H1 (cell line): ENCODE measurements around the gene AGBL1. TPM values are rescaled to one million over a fixed set of nuclear protein-coding genes. Genes with fewer than 3 reads are reported as not detected.

ENCODE experiments used
- CTCF ChIA-PET: fragments of 300-600 bp; sonication (Branson Sonifier 250); formaldehyde crosslinking; loops from one replicate; lab custom pipeline; 2021; ENCODE audit not compliant: partially characterized antibody; lab: Charles Lee
- POLR2A ChIA-PET: fragments of 300-600 bp; sonication (Branson Sonifier 250); formaldehyde crosslinking; loops from one replicate; lab custom pipeline; 2021; ENCODE audit warnings: inconsistent platforms; ENCODE audit not compliant: partially characterized antibody; lab: Charles Lee
- DNase-seq, 2 experiments: peaks; one replicate each; pipeline versions ENCODE4 v3.0.0 to v3.0.0-alpha.2; 2010 to 2022; ENCODE audit warnings: low spot score in 2 of 2, low read depth in 1 of 2, mixed read lengths in 1 of 2
- FAIRE-seq: peaks from 2 replicates; lab custom pipeline; 2011; peaks lifted over from hg19 to GRCh38; lab: Jason Lieb, UNC
- H2AFZ ChIP-seq: 2 replicates; pipeline ENCODE4 v1.8.1; 2012; ENCODE audit warnings: low read length, inconsistent platforms
- H2AK5ac ChIP-seq: 2 replicates; pipeline ENCODE4 v1.6.1; 2013; ENCODE audit warnings: low read depth, low read length
- H2BK120ac ChIP-seq: replicated peaks from 2 replicates; pipeline ENCODE3; 2013; ENCODE audit warnings: low read depth, low read length, inconsistent platforms
- H2BK12ac ChIP-seq: 2 replicates; pipeline ENCODE4 v1.6.1; 2013; ENCODE audit warnings: low read depth, low read length
- H2BK15ac ChIP-seq: 2 replicates; pipeline ENCODE4 v1.6.1; 2013; ENCODE audit warnings: low read length
- H2BK20ac ChIP-seq: 2 replicates; pipeline ENCODE4 v1.6.1; 2013; ENCODE audit warnings: low read length
- H2BK5ac ChIP-seq: 2 replicates; pipeline ENCODE4 v1.6.1; 2013; ENCODE audit warnings: low read depth, low read length
- H3K14ac ChIP-seq: 2 replicates; pipeline ENCODE4 v1.6.1; 2013; ENCODE audit warnings: inconsistent platforms; ENCODE audit not compliant: insufficient read length
- H3K18ac ChIP-seq: 2 replicates; pipeline ENCODE4 v1.6.1; 2013; ENCODE audit warnings: low read length; ENCODE audit errors: extremely low read depth
- H3K23ac ChIP-seq: 2 replicates; pipeline ENCODE4 v1.6.1; 2013; ENCODE audit warnings: inconsistent platforms; ENCODE audit not compliant: insufficient read length
- H3K23me2 ChIP-seq: 2 replicates; pipeline ENCODE4 v1.6.1; 2013; ENCODE audit warnings: low read depth, low read length
- H3K27ac ChIP-seq: 2 replicates; pipeline ENCODE4 v1.6.1; 2011; ENCODE audit warnings: low read depth, low read length, inconsistent platforms
- H3K27me3 ChIP-seq, 4 experiments: replicated peaks in 1 of 4; 1 replicate in 1 of 4; 2 replicates in 3 of 4; pipeline versions ENCODE4 v1.6.1 to v1.8.1; 2011 to 2013; ENCODE audit warnings: low read length in 3 of 4, mild to moderate bottlenecking in 3 of 4, inconsistent platforms in 2 of 4, mixed read lengths in 2 of 4, moderate library complexity in 1 of 4; ENCODE audit not compliant: control insufficient read depth in 3 of 4, insufficient read depth in 3 of 4; ENCODE audit errors: extremely low read depth in 1 of 4
- H3K36me3 ChIP-seq, 4 experiments: 2 replicates each; pipeline versions ENCODE4 v1.6.1 to v1.8.1; 2011 to 2013; ENCODE audit warnings: mild to moderate bottlenecking in 4 of 4, low read length in 3 of 4, moderate library complexity in 2 of 4, control low read depth in 1 of 4, inconsistent platforms in 1 of 4; ENCODE audit not compliant: insufficient read depth in 4 of 4, control insufficient read depth in 2 of 4
- H3K4ac ChIP-seq: replicated peaks from 2 replicates; pipeline ENCODE3; 2013; ENCODE audit warnings: low read length, low read depth, mixed read lengths, inconsistent platforms; ENCODE audit not compliant: insufficient read length
- H3K4me1 ChIP-seq, 4 experiments: replicated peaks in 1 of 4; 1 replicate in 1 of 4; 2 replicates in 3 of 4; pipeline versions ENCODE4 v1.6.1 to v1.8.1; 2011 to 2013; ENCODE audit warnings: low read length in 3 of 4, inconsistent platforms in 2 of 4, mixed read lengths in 1 of 4; ENCODE audit not compliant: insufficient read depth in 4 of 4, control insufficient read depth in 3 of 4
- H3K4me2 ChIP-seq, 2 experiments: 2 replicates each; pipeline versions ENCODE4 v1.6.1 to v1.8.1; 2011 to 2013; ENCODE audit warnings: low read depth in 2 of 2, low read length in 2 of 2, control low read depth in 1 of 2, inconsistent platforms in 1 of 2, mild to moderate bottlenecking in 1 of 2; ENCODE audit not compliant: insufficient read depth in 1 of 2
- H3K4me3 ChIP-seq, 4 experiments: fragments of 200-600, 300-600 bp in 1 of 4; sonication (generic), shearing (Covaris generic), sonication (Bioruptor Twin) in 1 of 4; 2 replicates each; pipeline versions ENCODE4 v1.5.1 to v1.8.1; 2011 to 2016; ENCODE audit warnings: low read length in 4 of 4, low read depth in 3 of 4, control low read depth in 2 of 4, inconsistent platforms in 2 of 4, mild to moderate bottlenecking in 2 of 4, mixed read lengths in 1 of 4, moderate library complexity in 1 of 4; ENCODE audit not compliant: insufficient read depth in 2 of 4; ENCODE audit errors: extremely low read depth in 1 of 4
- H3K56ac ChIP-seq: replicated peaks from 2 replicates; pipeline ENCODE3; 2013; ENCODE audit warnings: low read depth, mild to moderate bottlenecking, mixed read lengths, low read length, inconsistent platforms; ENCODE audit not compliant: insufficient read length
- H3K79me1 ChIP-seq: 2 replicates; pipeline ENCODE4 v1.6.1; 2013; ENCODE audit warnings: low read depth, low read length, control low read depth
- H3K79me2 ChIP-seq, 2 experiments: 2 replicates each; pipeline versions ENCODE4 v1.6.1 to v1.8.1; 2012 to 2013; ENCODE audit warnings: low read length in 2 of 2, mild to moderate bottlenecking in 2 of 2, inconsistent platforms in 1 of 2; ENCODE audit not compliant: insufficient read depth in 2 of 2, control insufficient read depth in 1 of 2
- H3K9ac ChIP-seq, 4 experiments: replicated peaks in 1 of 4; 1 replicate in 1 of 4; 2 replicates in 3 of 4; pipeline versions ENCODE4 v1.6.1 to v1.8.1; 2011 to 2013; ENCODE audit warnings: low read depth in 3 of 4, low read length in 3 of 4, control low read depth in 2 of 4, mild to moderate bottlenecking in 2 of 4, moderate library complexity in 2 of 4, inconsistent platforms in 1 of 4; ENCODE audit errors: extremely low read depth in 1 of 4
- H3K9me3 ChIP-seq, 2 experiments: 2 replicates each; pipeline versions ENCODE4 v1.6.1 to v1.8.1; 2012 to 2013; ENCODE audit warnings: mild to moderate bottlenecking in 2 of 2, moderate library complexity in 2 of 2, control low read depth in 1 of 2, inconsistent platforms in 1 of 2, low read depth in 1 of 2, low read length in 1 of 2, mixed read lengths in 1 of 2; ENCODE audit not compliant: insufficient read depth in 2 of 2
- H4K20me1 ChIP-seq, 2 experiments: replicated peaks in 1 of 2; 2 replicates each; pipeline versions ENCODE3 to v1.8.1; 2011 to 2013; ENCODE audit warnings: inconsistent platforms in 2 of 2, low read length in 2 of 2, mild to moderate bottlenecking in 1 of 2; ENCODE audit not compliant: insufficient read depth in 2 of 2, control insufficient read depth in 1 of 2
- H4K5ac ChIP-seq: 2 replicates; pipeline ENCODE4 v1.6.1; 2013; ENCODE audit warnings: low read length, low read depth, mixed read lengths, inconsistent platforms; ENCODE audit not compliant: insufficient read length
- H4K8ac ChIP-seq: 2 replicates; pipeline ENCODE4 v1.8.0; 2013; ENCODE audit warnings: mild to moderate bottlenecking, moderate library complexity, low read length, inconsistent platforms; ENCODE audit not compliant: insufficient read depth; ENCODE audit errors: extremely low read depth
- H4K91ac ChIP-seq: replicated peaks from 2 replicates; pipeline ENCODE3; 2013; ENCODE audit warnings: low read length, mixed read lengths, inconsistent platforms; ENCODE audit not compliant: insufficient read length
- ASH2L ChIP-seq: fragments of 200-600, 300-600 bp; sonication (generic); IDR thresholded peaks from one replicate; pipeline ENCODE4 v1.7.1; 2017; ENCODE audit warnings: low read length
- BCL11A ChIP-seq, 2 experiments: IDR thresholded peaks; one replicate each; pipeline ENCODE4 v1.6.1; 2011; ENCODE audit warnings: low read depth in 2 of 2, low read length in 2 of 2, mild to moderate bottlenecking in 2 of 2
- CTBP2 ChIP-seq: IDR thresholded peaks from 2 replicates; pipeline ENCODE4 v1.7.0; 2011; ENCODE audit warnings: borderline replicate concordance, mild to moderate bottlenecking, moderate library complexity, mixed read lengths, low read length; ENCODE audit not compliant: insufficient read depth, insufficient read length
- EP300 ChIP-seq, 2 experiments: IDR thresholded peaks; 1 replicate in 1 of 2; 2 replicates in 1 of 2; pipeline ENCODE4 v1.6.1; 2011 to 2012; ENCODE audit warnings: low read depth in 2 of 2, low read length in 2 of 2, mild to moderate bottlenecking in 2 of 2, borderline replicate concordance in 1 of 2, inconsistent platforms in 1 of 2, moderate library complexity in 1 of 2
- EZH2 ChIP-seq: fragments of 200-600 bp; sonication (generic); IDR thresholded peaks from 2 replicates; pipeline ENCODE4 v1.7.1; 2012; ENCODE audit warnings: low read depth, mild to moderate bottlenecking, moderate library complexity, low read length, inconsistent platforms; ENCODE audit not compliant: severe bottlenecking
- GABPA ChIP-seq: IDR thresholded peaks from 2 replicates; pipeline ENCODE4 v1.6.1; 2011; ENCODE audit warnings: mild to moderate bottlenecking, low read length, moderate library complexity, borderline replicate concordance; ENCODE audit not compliant: insufficient read depth
- KDM4A ChIP-seq: IDR thresholded peaks from one replicate; pipeline ENCODE4 v1.7.1; 2012; ENCODE audit warnings: low read depth, mild to moderate bottlenecking, moderate library complexity, low read length, inconsistent platforms; ENCODE audit not compliant: severe bottlenecking
- POLR2A ChIP-seq, 2 experiments: IDR thresholded peaks; 1 replicate in 1 of 2; 2 replicates in 1 of 2; pipeline ENCODE4 v1.6.1; 2011; ENCODE audit warnings: low read depth in 2 of 2, low read length in 2 of 2, mild to moderate bottlenecking in 2 of 2; ENCODE audit errors: control extremely low read depth in 1 of 2
- ZNF274 ChIP-seq: IDR thresholded peaks from 2 replicates; pipeline ENCODE4 v1.7.0; 2012; ENCODE audit warnings: low read length, borderline replicate concordance; ENCODE audit errors: extremely low read depth
- WGBS, 2 experiments: shearing (Covaris generic) in 1 of 2; methylation state at CpG; one replicate each; pipeline versions ENCODE4 v1.1.6 to v1.1.7; 2013 to 2015; ENCODE audit warnings: low lambda C conversion rate in 2 of 2, mixed read lengths in 2 of 2, inconsistent platforms in 1 of 2, low coverage in 1 of 2, missing lambda C conversion rate in 1 of 2; ENCODE audit not compliant: insufficient replicate concordance in 2 of 2, insufficient coverage in 1 of 2, insufficient read length in 1 of 2; ENCODE audit errors: extremely low coverage in 1 of 2, missing lambda C conversion rate in 1 of 2; 5-methylcytosine and 5-hydroxymethylcytosine counted together
- polyA plus RNA-seq, 7 experiments: library from polyadenylated mRNA; depleted of rRNA in 3 of 7; stranded (reverse) in 5 of 7; unstranded in 2 of 7; fragments of >200 nt in 5 of 7; fragments of 200-250 nt in 2 of 7; gene quantifications; 1 replicate in 5 of 7; 2 replicates in 1 of 7; 4 replicates in 1 of 7; pipeline versions ENCODE4 v1.2.1 to v1.2.3, GENCODE V29; 2011 to 2013; ENCODE audit warnings: missing spikeins in 2 of 7, mixed read lengths in 2 of 7
- total RNA-seq: library from RNA; stranded (reverse); fragmentation: NEBNext Ultra II Directional; extraction: Animal tissue kit (Norgen Biotek cat#: 25700); gene quantifications from 2 replicates; pipeline ENCODE4 v1.2.1, GENCODE V29; 2021
- TF ChIP-seq, protein P1 (sequence below): IDR thresholded peaks from 2 replicates; pipeline ENCODE4 v1.6.1; 2011; ENCODE audit warnings: low read length, improper control_type of control experiment

The AGBL1 gene
- total and polyA plus RNA-seq, 2 of the 8 experiments (the other 6 are each of a cell fraction or from before 2014, with no cell fraction given), result not detected

DNA sequence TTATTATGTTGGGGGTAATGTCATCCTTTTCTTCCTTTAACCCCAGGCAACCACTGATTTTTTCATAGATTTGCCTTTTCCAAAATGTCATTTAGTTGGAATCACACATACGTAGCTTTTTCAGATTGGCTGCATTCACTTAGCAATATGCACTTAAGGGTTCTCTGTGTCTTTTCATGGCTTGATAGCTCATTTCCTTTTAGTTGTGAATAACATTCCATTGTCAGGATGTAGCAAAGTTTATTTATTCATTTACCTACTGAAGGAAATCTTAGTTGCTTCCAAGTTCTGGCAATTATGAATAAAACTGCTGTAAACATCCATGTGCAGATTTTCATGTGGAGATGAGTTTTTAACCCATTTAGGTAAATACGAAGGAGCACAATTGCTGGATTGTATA, 125.4 kb downstream of the AGBL1 start:
- ChIA-PET POLR2A (no interaction called here), CTCF (interaction anchor here (0.8 kb wide), 1 partner anchor 160 kb away, joined by 3 read pairs; no protein-coding TSS in a partner anchor)
- Histone ChIP-seq H2AK5ac (no peak overlapping the region), H2BK15ac (no peak overlapping the region), H2BK5ac (no peak overlapping the region), H3K56ac (no peak overlapping the region), H3K23ac (no peak overlapping the region), H2BK20ac (no peak overlapping the region), H3K4me3 (no peak overlapping the region), H3K9me3 (no peaks in the 10 kb centered on the region), H3K23me2 (no peaks in the 10 kb centered on the region), H3K4ac (no peak overlapping the region), H4K5ac (no peak overlapping the region), H3K18ac (no peak overlapping the region), H4K91ac (no peak overlapping the region), H4K20me1 (no peaks in the 10 kb centered on the region), H3K4me1 (0 out of 7 replicates have a peak, but pooled peaks cover 0 to 2% (median 0%) of the 10 kb centered on the region in 4 experiments), H3K4me2 (no peak overlapping the region), H3K9ac (no peak overlapping the region), H2BK120ac (no peak overlapping the region), H3K27ac (no peak overlapping the region), H2BK12ac (no peak overlapping the region), H3K14ac (no peak overlapping the region), H4K8ac (no peak overlapping the region), H3K79me2 (no peaks in the 10 kb centered on the region), H3K36me3 (no peaks in the 10 kb centered on the region), H3K79me1 (no peaks in the 10 kb centered on the region), H3K27me3 (no peaks in the 10 kb centered on the region), H2AFZ (no peak overlapping the region)
- DNase-seq, result no peak
- 90% methylated on average over 2 of the region's 2 CpGs; no CpG with 5 or more reads in 1 of the 2 experiments for WGBS, 2 experiments
- FAIRE-seq, result no peak
- TF ChIP-seq BCL11A (IDR thresholded peaks at IDR 0.05; ENCODE audit: low read depth in 2 of 2, low read length in 2 of 2), result no peak
- no peak for TF ChIP-seq ZNF274
- no peak for TF ChIP-seq POLR2A (IDR thresholded peaks at IDR 0.05; ENCODE audit: control extremely low read depth in 1 of 2, low read depth in 2 of 2, low read length in 2 of 2)
- no peak for TF ChIP-seq EP300 (IDR thresholded peaks at IDR 0.05; ENCODE audit: borderline replicate concordance in 1 of 2, low read depth in 2 of 2, low read length in 2 of 2)
- no peak for TF ChIP-seq ASH2L
- TF ChIP-seq GABPA, result no peak
- TF ChIP-seq CTBP2, result no peak
- no peak for TF ChIP-seq KDM4A
- TF ChIP-seq EZH2, result no peak
- TF ChIP-seq, protein P1, sequence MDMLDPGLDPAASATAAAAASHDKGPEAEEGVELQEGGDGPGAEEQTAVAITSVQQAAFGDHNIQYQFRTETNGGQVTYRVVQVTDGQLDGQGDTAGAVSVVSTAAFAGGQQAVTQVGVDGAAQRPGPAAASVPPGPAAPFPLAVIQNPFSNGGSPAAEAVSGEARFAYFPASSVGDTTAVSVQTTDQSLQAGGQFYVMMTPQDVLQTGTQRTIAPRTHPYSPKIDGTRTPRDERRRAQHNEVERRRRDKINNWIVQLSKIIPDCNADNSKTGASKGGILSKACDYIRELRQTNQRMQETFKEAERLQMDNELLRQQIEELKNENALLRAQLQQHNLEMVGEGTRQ, result no peak
